HG03045 (cell line): Measurements from ENCODE around the gene RHOF.
"Not testable (repeated sequence)": the region's sequence is repeated elsewhere in the genome, so short reads cannot be mapped to it uniquely, and the experiment has no call there.

Experiments
- ATAC-seq: cut with Tn5 transposase; IDR thresholded peaks from one replicate; pipeline ENCODE4 v1.9.1; 2021; ENCODE audit warnings: mild to moderate bottlenecking, moderate library complexity; ENCODE audit not compliant: unreplicated experiment

Gene RHOF

DNA sequence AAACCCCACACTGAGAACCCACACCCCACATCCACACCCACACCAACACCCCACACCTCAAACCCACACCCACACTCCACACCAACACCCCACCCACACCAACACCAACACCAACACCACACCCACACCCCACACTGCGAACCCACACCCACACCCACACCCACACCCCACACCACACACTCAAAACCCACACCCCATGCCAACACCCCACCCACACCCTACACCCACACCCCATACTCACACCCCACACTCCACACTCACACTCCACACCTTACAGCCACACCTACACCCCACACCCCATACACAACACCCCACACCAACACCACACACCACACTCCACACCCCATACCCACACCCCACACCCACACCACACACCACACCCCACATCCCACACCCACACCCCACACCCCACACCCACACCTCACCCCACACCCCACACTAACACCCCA lies 43.0 kb downstream of the RHOF start:
- ATAC-seq = no peak

DNA sequence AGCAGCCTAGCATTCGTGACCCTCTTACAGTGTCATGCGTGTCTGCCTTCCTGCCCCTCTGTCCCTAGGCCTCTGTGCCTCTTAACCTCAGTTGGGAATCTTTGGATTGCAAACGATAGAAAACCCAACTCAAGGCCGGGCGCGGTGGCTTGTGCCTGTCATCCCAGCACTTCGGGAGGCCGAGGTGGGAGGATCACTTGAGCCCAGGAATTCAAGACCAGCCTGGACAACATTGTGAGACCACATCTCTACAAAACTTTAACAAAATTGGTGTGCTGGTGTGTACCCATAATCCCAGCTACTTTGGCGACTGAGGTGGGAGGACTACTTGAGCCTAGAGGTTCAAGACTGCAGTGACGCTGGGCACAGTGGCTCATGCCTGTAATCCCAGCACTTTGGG lies 44.2 kb downstream of the RHOF start:
- no peak for ATAC-seq

DNA sequence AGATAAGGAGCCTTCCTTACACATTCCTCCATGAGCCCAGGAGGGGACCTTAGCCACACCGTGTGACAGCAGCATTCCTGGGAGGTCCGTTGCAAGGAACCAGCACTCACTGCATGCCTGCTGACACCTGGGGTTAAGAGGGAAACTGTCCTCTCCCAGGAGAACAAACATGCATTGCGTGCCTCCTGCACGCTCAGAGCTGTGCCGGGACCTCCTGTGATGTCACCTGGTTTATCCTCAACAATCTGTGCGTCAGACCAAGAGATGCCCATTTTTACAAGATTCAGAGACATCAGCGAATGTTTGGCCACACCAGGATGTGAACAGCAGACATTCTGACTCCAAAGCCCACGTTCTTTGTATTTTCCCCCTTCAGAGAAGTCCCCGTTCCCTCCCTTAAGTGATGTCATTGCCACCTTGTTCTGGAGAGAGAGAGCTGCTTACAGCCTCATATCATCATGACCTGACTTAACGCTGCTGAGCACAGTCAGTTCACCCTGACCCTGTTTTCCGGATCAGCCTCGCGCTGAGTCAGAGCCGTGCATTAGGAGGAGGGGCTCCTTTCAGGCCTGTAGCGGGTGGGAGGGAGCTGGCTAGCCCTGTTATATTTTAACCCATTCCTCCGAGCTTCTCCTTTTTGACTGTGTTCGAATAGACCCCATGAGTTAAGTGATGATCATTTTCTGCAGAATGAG lies 44.8 kb downstream of the RHOF start:
- ATAC-seq = no peak

DNA sequence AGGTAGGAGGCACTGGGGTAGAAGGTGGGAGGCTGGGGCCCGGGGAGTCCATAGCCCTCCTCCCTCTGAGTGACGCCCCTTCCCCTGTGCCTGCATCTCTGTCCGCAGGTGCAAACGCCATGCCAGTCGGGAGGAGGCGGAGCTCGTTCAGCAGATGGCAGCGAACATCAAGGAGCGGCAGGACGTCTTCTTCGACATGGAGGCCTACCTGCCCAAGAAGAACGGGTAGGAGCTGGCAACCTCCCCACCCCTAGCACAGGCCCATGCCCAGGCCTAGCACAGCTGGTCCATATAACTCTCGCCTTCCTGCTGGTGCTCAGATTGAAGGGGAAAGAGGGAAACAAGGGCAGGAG lies 45.3 kb downstream of the RHOF start:
- ATAC-seq = no peak

DNA sequence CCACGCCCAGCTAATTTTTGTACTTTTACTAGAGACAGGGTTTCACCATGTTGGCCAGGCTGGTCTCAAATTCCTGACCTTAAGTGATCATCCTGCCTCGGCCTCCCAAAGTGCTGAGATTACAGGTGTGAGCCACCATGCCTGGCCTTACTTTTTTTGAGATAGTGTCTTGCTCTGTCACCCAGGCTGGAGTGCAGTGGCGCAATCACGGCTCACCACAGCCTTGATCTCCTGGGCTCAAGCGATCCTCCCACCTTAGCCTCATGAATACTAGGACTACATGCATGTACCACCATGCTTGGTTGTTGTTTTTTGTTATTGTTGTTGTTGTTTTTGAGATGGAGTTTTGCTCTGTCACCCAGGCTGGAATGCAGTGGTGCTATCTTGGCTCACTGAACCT lies 47.9 kb downstream of the RHOF start:
- ATAC-seq = not testable (repeated sequence)

DNA sequence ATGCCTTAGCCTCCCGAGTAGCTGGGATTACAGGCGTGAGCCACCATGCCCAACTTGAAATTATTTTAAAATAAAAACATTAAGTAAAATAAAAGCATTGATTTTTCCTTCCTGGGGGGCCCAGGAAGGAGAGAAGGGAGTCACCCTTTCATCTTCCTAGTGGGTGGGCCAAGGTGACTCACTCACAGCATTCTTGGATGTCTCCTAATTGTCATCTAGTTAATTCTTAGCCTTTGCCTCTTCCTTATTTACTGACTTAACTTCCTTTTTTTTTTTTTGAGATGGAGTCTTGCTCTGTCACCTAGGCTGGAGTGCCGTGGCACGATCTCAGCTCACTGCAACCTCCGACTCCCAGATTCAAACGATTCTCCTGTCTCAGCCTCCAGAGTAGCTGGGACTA lies 51.7 kb downstream of the RHOF start:
- no peak for ATAC-seq

DNA sequence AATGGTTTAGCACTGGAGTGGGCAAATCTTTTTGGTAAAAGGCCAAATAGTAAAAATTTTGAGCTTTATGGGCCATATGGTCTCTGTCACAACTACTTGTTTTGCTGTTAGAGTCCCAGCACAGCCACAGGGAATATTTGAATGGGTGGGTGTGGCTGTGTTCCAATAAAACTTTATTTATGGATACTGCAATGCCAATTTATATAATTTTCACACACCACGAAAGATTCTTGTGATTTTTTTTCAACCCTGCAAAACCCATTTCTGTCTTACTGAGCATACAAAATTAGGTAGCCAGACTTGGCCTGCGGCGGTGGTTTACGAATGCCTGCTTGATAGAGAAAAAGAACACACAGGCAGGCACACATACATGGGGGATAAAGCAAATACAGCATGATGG lies 52.6 kb downstream of the RHOF start:
- no peak for ATAC-seq

DNA sequence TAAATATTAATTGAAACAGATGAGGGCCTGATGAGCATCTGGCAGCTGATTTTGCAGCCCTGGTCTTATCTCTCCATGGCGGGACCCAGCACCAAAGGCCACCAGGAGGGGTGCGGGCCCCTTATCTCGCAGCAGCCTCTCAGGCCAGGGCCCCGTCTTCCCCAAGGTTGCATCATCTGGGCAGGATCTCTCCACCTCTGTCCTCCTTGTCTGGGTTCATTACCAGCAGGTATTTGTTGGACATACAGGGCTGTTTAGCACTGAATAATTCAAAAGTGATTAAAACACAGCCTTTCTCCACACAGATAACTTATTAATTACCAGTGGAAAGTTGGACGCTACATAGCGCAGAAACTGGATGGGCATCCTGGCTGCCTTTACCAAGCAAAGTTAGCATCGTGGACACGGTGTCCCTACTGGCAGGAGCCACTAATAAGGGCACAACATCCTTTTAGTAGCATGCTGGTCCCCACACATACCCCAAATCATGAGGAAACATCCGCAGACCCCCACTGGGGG lies 55.1 kb downstream of the RHOF start:
- ATAC-seq = no peak

DNA sequence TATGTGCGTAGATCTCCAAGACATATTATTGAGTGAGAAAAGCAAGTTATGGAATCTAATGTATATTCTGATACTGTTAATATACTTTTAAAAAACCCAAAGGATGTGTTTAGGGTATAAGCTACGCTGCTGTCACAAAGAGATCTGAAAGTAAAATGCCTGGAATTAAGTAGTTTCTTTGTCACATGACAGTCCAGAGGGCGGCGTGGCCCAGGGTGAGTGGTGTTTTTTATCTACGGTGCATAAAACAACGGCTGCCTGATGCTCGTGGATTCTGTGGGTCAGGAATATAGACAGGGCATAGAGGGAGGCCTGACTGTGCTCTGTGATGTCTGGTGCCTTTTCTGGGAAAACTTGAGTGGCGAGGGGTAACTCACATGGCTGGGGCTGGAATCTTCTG lies 59.6 kb downstream of the RHOF start:
- no peak for ATAC-seq

DNA sequence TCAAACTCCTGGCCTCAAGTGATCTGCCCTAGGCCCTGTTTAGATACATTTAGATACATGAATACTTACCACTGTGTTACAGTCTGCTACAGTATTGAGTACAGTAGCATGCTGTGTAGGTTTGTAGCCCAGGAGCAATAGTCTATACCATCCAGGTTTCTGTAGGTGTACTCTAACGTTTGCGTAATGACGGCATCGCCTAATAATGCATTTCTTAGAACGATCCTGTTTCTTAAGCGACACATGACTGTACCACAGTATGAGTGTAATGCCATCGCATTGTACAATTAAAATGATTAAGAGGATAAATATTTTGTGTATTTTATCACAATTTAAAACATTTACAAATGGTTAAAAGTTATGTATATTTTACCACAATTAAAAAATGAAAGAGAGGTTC lies 62.0 kb downstream of the RHOF start:
- ATAC-seq = no peak

DNA sequence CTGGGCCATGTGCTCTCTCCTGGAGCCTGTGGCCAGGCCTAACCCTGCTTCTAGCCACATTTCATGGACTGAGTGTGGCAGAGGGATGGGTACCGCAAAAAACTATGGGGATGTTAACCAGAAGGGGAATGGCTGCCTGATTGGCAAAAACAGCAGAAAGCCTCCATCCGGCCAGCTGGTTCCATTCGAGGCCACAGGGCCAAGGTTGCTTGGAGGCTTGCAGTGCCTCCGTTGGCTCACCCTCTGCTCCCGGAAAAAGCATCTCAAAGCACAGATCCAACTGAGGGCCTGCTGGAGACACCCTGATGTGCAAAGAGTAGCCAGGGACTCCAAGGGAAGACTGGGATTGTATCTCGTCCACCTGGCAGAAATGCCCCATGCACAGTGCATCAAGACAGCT lies 64.5 kb downstream of the RHOF start:
- ATAC-seq = no peak
